HL-60 (cell line): ENCODE results near the gene NUP62CL.
A peak's percentile ranks its signal among the peaks of the same experiment; 100 is the strongest.

Source experiments
- DNase-seq, 2 experiments: peaks; one replicate each; pipeline ENCODE4 v3.0.0-alpha.2; 2010 to 2020; ENCODE audit warnings: low read depth in 1 of 2, low spot score in 1 of 2
- H3K27ac ChIP-seq: fragments of 250-450 bp; sonication (Bioruptor Pico); replicated peaks from 2 replicates; pipeline ENCODE4 v1.5.1; 2020; ENCODE audit warnings: mild to moderate bottlenecking, moderate library complexity
- H3K27me3 ChIP-seq: fragments of 250-450 bp; sonication (Bioruptor Pico); 2 replicates; pipeline ENCODE4 v1.5.1; 2021; ENCODE audit warnings: mild to moderate bottlenecking, moderate library complexity; ENCODE audit not compliant: insufficient read depth, poor library complexity, severe bottlenecking
- H3K4me3 ChIP-seq: replicated peaks from 2 replicates; pipeline ENCODE4 v1.5.1; 2011; ENCODE audit warnings: mild to moderate bottlenecking, control low read depth, low read length; ENCODE audit not compliant: insufficient read depth
- CTCF ChIP-seq: IDR thresholded peaks from one replicate; pipeline ENCODE4 v1.5.1; 2011; ENCODE audit warnings: low read length, control low read depth, inconsistent platforms; ENCODE audit not compliant: insufficient read depth
- GABPA ChIP-seq: IDR thresholded peaks from 2 replicates; pipeline ENCODE4 v1.6.1; 2012; ENCODE audit warnings: low read depth
- POLR2AphosphoS5 ChIP-seq: IDR thresholded peaks from 2 replicates; pipeline ENCODE4 v1.6.1; 2012; ENCODE audit warnings: low read depth
- REST ChIP-seq: IDR thresholded peaks from 2 replicates; pipeline ENCODE4 v1.6.1; 2012; ENCODE audit warnings: low read depth; ENCODE audit not compliant: insufficient replicate concordance
- SPI1 ChIP-seq: IDR thresholded peaks from 2 replicates; pipeline ENCODE4 v1.6.1; 2012; ENCODE audit warnings: low read depth, mild to moderate bottlenecking, borderline replicate concordance

NUP62CL gene

GRCh38 chrX:107119283-107119682, 87.0 kb downstream of the NUP62CL start:
- H3K4me3 ChIP-seq: no peak overlapping the region
- no peaks in the 10 kb centered on the region for H3K27me3 ChIP-seq

GRCh38 chrX:107118322-107119147, 87.7 kb downstream of the NUP62CL start, which contains the start of gene RBM41:
TSS of gene RBM41 (minus strand) at chrX:107118822. CDS start at chrX:107118773, 49 bp downstream.
- H3K27me3 ChIP-seq: no peaks in the 10 kb centered on the region
- TF ChIP-seq SPI1: no peak
- TF ChIP-seq POLR2AphosphoS5: no peak
- no peak for TF ChIP-seq CTCF
- no peak for TF ChIP-seq GABPA
- TF ChIP-seq REST: no peak
- peak within 1 kb of the TSS; percentile 69 for H3K4me3 ChIP-seq
- peak within 1 kb of the TSS; percentile 74 for H3K27ac ChIP-seq
- peak; percentile 22 to 74 for DNase-seq

More at GRCh38 chrX:107119283-107119682, 87.0 kb downstream of the NUP62CL start:
- TF ChIP-seq POLR2AphosphoS5 (no peak), REST (no peak), GABPA (no peak), CTCF (no peak), SPI1 (no peak)
- no peak overlapping the region for H3K27ac ChIP-seq
- DNase-seq: no peak

GRCh38 chrX:107117993-107118321, 88.3 kb downstream of the NUP62CL start:
- peak overlapping the region; percentile 69 for H3K4me3 ChIP-seq
- no peaks in the 10 kb centered on the region for H3K27me3 ChIP-seq
- peak overlapping the region; percentile 74 for H3K27ac ChIP-seq
- no peak for TF ChIP-seq SPI1
- TF ChIP-seq POLR2AphosphoS5: no peak
- no peak for TF ChIP-seq GABPA
- TF ChIP-seq CTCF: no peak
- no peak for TF ChIP-seq REST
- DNase-seq: peak in 1 of 2 experiments; percentile 2
